ENCODE measurements around the gene STX18.
"Not testable (repeated sequence)": the region's sequence is repeated elsewhere in the genome, so short reads cannot be mapped to it uniquely, and the experiment has no call there.

Gene STX18

DNA sequence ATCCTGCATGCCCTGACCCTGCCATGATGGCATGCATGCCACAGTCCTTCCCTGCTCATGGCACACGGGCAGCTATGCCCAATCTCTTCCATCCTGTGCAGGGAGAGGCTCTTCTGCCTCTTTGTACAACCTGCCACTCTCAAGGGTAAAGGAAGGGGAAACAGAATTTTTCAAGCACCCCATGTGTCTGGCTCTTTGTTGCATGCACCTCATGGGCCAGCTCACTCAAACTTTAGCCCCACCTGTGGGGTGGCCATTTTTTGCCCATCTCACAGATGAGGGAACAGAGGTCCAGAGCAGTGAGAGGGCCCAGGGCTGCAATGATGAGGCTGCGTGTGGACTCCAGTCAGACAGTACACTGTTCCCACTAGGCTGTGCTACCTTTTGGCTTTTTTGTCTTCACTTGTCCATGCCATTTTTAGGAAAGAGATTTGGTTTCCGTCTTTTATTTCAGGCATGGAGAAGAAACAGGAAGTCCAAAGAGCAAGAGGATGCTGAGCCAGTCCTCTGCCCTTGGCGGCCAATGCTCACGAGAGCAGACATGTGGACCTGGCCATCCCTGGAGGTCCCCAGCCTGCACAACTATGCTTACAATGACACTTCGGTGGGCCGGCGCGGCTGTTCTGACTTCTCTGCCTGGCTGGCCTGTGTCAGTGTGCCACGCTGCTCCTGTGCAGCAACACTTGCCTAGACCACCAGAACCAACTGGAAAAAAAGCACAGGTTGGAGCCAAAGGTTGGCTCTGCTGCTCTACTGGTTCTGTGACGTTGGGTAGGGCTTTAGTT lies 109.3 kb downstream of the STX18 start:
- no peak for DNase-seq

DNA sequence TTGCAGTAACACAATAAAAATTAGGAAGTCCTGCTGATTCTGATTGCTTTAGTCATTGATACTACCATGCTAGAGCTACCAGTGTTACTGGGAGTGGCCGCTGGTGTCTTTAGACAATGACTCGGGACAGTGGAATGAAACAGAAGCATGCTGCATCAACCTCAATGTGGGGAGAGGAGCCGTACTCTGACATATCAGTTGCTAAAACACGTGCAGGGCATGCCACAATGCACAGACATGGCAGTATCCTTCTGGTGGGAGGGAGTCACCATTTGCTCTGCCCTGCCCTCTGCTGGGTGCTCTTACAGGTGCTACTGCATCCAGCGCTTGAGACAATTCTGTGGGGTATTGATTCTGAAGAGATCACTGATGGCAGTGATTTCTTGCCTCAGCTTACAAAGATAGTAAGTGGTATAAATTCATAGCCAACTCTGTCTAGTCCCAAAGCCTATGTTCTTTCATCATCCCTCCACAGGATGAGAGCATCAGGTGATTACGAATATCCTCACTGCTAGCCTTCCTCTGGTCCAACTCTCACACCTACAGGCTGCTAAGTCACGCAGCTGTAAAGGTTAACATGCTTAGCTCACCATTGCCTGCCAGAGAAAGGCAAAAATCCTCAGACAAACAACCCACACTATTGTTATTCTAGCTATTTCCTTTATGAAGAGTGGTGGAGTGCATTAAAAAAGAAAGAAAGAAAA lies 111.2 kb downstream of the STX18 start:
- DNase-seq, result no peak

DNA sequence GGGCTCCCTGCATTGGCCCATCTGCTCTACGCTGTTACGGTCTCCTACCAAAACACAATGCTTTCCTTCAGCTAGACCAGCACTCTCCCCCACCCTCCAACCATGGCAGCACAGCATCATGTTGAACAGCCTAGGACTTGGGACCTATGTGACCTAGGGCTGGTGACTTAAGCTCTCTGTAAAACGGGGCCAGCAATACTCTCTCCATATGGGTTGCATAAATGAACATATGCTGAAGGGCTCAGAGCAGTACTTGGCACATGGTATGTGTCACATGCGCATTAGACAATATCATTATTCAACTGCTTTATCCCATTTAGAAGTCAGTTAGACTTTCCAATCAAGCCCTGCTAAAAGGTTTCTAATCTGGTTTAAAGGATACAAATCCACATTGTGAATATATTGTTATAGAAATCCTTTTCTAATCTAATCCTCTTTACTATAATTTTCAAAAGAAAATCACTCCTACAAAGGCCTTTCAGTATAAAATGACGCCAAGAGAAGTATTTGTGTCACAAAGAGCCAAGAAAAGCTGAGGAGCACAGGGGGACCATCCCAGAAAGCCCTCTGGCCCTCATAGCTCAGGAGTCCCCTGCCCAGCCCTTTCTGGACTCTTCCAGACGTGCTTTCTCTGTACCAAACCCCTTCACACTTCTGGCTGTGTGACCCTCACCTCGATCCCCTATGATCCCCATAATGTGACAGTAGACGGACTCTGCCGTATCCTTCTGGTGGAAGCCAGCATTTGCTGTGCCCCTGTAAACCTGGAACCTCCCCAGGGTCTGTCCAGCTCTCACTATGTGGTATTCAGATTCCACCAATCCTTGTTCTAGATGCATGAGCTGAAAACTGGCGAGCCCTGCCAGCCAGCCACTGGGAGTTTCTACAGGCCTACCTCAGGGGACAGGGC lies 112.6 kb downstream of the STX18 start:
- DNase-seq, result no peak

DNA sequence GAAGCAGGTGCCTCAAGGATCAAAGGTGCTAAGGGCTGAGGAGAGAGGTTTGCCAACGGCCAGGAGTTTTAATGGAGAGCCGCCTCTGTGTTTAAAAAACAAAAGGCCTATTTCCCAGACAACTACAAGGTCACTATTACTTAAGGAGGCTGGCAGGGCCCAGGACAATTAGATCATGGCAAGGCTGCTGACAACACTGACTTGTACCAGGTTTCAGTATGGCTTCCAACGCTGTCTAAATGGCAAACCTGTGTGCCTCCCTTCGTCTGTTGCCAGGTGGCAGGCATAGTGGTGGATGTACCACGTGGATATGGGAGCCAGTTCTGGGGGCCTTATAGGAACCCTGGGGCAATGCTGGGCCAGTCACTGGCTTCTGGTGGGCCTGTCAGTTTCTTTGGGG lies 114.0 kb downstream of the STX18 start:
- no peak for DNase-seq

DNA sequence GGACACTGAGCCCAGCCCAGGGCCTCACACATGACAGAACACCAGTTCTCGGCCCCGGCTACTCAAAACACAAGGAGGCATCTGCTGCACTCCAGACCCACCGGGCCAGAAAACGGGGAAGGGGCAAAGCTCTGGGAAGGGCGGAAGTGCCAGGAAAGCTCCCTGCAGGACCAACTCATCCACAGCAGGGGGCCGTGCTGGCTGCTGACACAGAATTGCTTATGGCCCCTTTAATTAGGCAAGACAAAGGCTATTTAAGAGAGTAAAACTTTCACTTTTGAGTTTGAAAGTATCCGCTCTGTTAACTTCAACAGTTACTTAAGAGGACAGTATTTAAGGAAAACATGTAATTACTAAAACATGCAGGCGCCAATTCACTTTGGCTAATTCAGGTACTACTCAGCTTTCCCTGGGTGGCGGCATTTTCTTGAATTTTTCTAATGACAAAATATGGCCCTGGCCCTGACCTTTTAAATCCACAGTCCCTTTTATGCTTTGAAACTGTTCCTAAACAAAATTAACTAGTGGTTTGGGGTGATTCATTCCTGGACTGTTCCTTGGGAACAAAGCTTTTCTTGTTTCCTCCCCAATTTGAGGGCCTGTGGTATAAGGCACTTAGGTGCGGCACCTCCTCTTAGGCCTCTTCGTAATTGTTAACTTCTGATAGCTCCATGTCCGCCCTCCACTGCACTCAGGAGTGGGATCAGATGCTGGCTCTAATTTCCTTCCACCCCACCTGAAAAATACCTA lies 114.6 kb downstream of the STX18 start:
- DNase-seq, result no peak

DNA sequence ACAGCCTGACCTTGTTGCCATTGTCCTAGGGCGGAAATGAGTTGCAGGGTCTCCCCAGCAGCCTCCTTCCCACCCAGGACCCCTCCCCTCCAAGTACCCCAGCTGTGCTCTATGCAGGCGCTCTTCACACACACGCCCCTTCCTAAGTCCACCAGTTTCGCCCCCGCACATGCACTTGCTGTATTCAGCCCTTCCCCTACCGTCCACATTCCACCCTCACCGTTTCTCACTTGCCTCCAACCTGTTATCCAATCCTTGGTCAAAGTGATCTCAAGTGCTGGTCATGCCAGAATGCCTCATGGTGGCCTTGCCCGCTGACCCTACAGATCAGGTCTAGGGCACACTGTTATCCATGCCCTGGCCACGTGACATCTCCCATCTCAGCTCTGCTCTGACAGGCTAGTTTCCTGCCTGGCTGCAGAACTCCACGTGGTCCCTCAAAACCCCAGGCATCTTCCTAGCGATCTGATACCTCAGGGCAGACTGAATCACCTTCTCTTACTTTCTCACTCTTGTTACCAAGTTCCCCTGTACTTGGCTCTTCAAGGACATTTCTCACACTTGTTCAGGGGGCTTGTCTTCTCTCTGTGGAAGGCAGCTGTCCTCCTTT lies 115.2 kb downstream of the STX18 start:
- DNase-seq, result no peak

DNA sequence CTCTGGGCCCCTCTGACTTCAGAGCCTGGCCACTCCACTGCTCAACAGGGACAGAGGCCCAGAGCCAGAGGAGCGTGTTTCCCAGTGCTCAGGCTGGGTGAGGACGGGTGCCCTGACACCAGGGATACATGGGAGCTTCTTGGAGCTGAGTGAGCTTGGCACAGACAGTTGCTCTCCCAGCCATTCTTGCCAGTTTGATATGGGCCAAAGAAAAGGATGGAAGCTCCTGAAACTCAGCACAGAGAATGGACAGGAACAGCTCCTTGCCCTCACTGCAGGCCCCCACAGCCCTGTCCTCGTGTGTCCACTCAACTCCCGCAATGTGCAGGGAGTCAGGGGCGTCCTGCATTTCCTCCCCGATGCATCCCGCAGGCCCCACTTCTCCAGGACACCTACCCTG lies 116.2 kb downstream of the STX18 start:
- DNase-seq, result no peak

DNA sequence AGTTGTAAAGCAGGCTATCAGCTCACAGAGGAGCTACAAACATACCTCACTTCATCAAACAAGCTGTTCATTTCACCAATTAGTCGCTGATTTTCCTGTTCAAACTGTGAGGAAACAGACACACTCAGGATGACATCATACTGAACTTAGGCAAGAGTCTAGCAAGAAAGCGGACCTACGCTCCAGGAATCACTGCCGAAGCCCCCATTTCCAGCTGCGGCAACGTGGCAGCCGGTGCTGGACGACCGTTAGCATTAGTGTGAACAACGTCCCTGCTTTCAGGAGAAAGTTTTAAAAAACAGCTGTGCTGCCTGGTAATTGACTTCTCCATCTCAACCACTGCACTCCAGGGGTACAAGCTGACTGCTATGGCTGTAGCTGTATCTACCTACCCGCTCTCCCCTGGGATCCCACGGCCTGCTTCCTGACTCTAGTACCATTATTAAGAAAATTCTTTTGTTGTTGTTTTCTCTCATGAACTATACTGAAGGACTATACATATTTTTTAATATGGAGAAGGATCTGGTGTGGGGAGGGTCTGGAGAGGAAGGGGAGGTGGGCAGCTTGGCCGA lies 116.6 kb downstream of the STX18 start:
- DNase-seq, result no peak

DNA sequence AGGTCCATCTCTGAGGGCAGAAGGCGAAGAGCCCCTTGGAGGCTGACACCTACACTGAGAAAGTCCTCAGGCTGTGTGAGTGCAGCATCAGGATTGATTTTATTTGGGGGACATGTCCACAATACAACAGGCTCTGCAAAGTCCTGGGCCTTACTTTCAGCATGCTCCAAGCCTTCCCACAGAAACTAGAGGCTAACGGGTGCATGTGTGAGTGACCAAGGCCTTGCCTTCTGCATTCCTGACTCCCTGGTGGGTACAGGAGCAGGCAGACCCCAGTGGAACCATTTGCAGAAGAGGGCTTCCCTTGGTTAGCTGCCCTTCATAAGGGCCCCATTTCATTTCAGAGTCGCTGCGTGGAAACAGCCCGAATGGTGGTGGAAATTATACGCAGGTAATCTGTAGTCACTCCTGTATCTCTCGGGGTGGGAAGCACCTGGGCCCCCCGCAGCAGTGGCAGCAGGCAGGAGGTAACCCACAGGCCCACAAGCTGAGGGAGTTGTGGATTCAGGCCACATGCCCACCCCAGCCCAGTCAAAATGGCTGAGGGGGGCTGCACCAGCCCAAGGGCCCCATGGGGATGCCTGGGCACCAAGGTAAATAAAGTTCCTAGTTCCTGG lies 117.2 kb downstream of the STX18 start:
- DNase-seq, result no peak

DNA sequence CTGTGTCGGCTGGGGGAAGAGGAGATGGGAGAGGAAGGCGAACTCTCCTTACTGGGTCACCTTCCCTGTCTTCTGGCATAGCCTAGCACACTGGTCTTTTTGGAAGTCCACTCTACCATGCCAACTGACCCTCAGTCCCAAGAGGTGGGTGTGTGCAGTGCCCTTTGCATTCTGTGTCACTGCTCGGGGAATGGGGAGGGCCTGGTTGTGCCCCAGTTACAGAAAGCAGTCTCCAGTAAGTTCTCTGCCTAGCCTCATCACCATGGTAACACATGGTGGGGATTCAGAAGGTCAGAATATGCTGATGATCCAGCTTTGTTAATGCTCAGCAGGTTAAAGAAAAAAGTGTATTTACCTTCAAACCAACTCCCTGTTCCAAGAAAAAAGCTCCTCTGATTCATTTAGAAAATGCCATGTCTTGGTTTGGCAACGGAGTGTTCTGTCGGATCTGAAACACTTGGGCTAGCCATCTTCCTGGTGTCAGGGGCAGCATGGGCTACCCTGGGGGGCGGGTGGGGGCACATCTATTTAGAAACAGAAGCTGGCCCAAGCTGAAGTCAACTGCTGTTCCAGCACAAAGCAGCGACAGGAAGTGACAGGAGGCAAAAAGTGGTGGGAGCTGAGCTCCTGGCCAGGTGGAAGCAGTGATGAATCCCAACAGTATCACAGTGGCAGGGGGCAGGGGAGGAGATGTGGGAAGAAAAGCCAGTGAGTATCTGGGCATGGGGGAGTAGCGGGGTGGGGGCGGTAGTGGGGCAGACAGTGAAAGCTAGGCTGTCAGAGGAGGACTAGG lies 117.9 kb downstream of the STX18 start:
- no peak for DNase-seq

DNA sequence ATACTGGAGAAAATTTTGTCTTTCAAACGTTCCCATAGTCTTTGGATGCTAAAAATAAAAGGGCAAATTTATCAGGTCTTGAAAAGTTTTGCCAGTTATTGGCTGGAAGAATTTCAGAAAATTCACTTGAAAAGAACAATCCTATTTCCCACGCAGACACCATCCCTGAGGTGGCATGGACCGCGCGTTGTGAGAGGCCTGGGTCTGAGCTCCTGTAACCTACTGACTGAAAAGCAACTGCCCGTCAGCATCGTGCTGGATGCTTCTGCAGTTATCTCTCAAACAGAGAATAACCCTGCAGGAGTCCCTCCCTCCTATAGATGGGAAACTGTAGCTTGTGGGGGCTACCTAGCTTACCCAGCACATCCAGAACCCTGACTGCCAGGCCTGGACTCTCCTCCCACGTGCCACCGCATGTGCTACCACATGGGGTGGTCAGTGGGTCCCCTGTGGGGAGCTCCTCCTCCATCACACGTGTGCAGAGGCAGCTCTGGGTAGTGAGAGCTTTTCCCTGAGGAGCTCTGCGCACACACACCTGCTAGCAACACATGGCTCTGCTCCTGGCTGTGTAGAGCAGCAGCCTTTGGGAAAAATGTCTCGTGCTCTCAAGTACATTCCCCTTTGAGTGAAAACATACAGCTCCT lies 118.9 kb downstream of the STX18 start:
- no peak for DNase-seq

DNA sequence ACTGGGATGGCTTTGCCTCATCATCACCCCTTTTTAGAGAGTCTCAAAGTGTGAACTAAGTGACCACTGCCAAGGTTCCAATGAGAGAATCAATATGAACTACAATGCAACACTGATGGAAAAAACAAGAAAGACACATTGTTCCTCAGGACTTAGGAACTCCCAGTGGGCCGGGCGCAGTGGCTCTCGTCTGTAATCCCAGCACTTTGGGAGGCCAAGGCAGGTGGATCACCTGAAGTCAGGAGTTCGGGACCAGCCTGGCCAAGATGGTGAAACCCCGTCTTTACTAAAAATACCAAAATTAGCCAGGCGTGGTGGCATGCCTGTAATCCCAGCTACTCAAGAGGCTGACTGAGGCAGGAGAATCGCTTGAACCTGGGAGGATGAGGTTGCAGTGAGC lies 119.7 kb downstream of the STX18 start:
- not testable (repeated sequence) for DNase-seq

DNA sequence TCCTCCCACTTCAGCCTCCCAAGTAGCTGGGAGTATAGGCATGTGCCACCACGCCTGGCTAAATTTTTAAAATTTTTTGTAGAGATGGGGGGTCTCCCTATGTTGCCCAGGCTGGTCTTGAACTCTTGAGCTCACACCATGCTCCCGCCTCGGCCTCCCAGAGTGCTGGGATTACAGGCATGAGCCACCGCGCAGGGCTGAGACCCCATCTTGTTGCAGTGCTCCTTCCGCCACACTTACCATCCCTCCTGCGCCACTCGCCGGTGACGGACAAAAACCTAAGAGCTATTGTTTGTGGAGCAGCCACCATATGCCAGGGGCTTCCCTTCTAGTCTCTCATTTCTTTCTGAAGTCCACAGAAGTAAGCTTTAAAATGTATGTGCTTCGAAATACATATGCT lies 120.5 kb downstream of the STX18 start:
- DNase-seq, result no peak

DNA sequence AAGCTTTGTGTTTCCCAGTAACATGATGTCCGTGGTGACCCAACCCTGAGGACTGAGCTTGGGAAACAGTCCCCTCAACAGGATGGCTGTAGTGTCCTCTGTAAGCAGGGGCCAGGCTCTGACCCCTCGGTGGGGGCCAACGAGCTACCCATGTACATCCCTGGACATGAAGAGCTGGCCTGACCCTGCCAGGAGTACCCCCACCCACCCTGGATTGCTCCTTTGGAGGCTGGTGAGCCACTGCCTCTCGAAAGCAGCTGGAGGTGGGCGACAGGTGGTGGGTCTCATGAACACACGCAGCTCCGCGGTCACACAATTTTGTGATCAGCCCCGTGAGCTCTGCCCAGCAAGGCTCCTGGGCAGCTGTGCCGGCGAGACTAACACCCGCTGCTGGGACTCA lies 121.4 kb downstream of the STX18 start:
- no peak for DNase-seq

DNA sequence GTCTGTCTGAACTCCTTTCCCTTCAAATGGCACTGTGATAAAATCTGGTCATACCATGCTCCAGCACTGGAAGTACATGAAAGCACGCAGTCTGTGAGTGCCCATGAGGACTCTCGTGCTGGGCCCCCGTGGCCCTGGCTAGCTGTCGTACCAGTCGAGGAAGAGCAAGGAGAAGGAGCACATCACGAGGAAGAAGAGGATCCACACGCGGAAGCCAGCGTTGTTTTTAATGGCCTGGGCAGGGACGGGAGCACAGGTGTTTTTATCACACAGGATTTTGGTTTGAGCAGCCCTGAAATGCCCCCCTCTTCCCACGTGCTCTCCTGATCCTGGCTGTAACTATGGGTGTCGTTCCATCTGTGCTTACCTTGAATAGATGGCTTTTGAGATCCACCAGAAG lies 122.0 kb downstream of the STX18 start:
- no peak for DNase-seq

DNA sequence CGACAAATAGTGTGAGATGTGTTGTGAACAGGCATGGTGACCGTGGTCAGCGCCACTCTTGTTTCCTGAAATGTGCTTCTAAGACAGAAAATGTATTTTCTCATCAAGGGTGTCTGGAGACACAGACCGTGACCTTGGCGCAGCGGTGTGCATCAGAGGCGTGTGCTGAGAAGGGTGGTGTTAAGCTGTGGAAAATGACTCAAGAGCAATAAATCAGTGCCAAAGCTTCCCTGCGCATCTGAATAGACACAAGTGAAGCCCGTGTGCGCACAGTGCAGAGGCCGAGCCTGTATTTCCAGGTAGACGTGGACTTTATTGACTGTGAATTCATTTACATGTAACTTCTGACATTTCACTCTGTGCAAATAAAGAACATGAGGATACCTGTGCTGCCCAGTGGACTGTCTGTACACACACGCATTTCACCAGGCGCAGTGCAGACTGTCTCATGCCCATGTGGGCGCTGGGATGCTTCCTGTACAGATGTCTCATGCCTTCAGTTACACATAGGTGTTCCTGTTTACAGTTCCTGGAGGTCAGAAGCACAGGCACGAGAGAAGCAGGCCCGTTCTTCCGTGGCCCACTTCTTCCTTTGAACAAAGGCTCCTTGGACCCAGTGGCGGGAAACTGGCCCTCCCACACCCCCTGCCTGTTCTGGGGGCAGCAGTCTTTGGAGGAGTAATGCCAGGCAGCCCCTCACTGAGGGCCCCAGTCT lies 123.0 kb downstream of the STX18 start:
- DNase-seq, result no peak

DNA sequence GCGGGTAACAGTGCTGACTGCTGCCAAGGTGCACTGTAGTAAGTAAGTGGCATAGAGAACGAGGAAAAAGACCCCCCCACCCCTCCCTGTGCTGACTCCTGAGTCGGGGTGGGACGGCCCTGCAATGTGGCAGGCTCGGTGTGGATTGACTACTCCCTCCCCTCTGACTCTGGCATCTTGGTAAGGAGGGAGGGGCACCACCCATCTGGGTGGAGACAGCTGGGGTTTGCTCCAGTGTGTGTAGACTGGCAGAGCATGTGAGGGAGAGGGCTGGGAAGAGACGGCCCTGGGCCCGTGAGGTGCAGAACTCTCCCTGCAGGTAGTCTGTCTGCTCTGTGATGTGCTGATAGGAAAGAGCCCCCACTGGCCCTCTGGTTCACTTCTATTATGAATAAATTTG lies 124.0 kb downstream of the STX18 start:
- no peak for DNase-seq

DNA sequence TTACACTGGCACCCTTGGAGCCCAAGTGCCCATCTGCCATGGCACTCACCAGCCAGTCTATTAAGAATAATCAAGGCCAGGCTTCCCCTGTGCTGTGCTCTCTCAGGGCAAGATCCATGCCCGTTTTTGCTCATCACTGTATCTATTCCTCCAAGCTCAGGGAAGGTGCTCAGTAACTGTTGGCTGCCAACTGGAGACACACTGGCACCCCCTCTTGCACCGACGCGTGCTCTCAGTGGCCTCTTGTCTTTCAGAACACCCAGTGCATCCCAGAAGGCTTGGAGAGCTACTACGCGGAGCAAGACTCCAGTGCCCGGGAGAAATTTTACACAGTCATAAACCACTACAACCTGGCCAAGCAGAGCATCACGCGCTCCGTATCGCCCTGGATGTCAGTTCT lies 124.9 kb downstream of the STX18 start:
- DNase-seq, result no peak

Data from NCI-H748 treated with DMSO at 0.1 percent for 48 hours (cell line).